Measurements from ENCODE around the gene MTRF1.

DNA sequence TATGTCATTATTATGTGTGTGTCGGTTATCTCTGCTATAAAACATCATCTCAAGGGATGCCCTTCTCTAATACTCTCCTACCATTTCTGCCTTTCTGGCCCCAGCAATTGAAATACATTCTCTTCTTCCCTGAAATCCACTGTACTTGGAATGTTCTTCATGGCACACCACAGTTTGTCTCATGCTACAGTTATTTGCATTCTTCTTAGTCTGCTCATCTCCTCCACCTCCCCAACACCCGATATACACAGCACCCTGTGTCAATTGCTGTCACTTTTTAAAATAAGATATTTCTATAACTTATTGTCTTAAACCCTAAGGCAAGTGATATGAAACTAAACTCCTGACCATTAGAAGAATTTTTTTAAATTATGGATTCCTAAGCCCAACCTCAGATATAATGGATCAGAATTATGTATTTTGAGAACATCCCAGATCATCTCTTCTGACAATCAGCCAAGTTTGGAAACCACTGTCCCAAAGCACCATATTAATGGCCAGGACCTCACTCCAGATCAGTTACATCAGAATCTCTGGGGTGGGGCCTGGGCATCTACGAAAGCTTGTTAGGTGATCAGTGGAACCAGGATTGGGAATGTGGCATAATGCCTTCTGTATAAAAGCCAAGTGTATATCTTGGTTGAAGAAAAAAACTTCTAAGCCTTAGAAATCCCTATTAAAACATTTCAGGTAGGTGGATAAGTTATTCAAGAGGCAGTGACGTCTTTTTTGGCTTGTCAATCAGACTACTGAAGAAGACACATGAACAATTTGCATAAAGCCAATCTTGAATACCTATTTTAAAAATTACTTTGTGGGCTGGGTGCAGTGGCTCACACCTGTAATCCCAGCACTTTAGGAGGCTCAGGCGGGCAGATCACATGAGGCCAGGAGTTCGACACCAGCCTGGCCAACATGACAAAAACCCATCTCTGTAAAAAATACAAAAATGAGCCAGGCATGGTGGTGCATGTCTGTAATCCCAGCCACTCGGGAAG, 39.0 kb downstream of the MTRF1 start:
- no peak for TF ChIP-seq EZH2 (IDR thresholded peaks at IDR 0.05; ENCODE audit: borderline replicate concordance, low read depth, low read length, severe bottlenecking)
- TF ChIP-seq, protein P1, sequence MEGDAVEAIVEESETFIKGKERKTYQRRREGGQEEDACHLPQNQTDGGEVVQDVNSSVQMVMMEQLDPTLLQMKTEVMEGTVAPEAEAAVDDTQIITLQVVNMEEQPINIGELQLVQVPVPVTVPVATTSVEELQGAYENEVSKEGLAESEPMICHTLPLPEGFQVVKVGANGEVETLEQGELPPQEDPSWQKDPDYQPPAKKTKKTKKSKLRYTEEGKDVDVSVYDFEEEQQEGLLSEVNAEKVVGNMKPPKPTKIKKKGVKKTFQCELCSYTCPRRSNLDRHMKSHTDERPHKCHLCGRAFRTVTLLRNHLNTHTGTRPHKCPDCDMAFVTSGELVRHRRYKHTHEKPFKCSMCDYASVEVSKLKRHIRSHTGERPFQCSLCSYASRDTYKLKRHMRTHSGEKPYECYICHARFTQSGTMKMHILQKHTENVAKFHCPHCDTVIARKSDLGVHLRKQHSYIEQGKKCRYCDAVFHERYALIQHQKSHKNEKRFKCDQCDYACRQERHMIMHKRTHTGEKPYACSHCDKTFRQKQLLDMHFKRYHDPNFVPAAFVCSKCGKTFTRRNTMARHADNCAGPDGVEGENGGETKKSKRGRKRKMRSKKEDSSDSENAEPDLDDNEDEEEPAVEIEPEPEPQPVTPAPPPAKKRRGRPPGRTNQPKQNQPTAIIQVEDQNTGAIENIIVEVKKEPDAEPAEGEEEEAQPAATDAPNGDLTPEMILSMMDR (IDR thresholded peaks at IDR 0.05; ENCODE audit: borderline replicate concordance, extremely low read depth, low read length, poor library complexity, severe bottlenecking) = no peak
